B cell (primary cell): Measurements from ENCODE around the gene RPL13A. TPM values are rescaled to one million over a fixed set of nuclear protein-coding genes. Genes with fewer than 3 reads are reported as not detected.

Experiments
- ATAC-seq: fragments of 200-7000 bp; cut with Tn5 transposase; one replicate; pipeline ENCODE4 v1.10.0; 2021; ENCODE audit warnings: low read depth, mild to moderate bottlenecking, moderate number of reproducible peaks, moderate library complexity
- CTCF ChIA-PET: fragments of 350-600 bp; sonication (Branson Sonifier 250); formaldehyde crosslinking; loops from one replicate; lab custom pipeline; 2021; ENCODE audit warnings: antibody characterized with exemption, inconsistent platforms; lab: Charles Lee
- POLR2A ChIA-PET: fragments of 350-600 bp; sonication (Branson Sonifier 250); formaldehyde crosslinking; loops from one replicate; lab custom pipeline; 2021; ENCODE audit warnings: antibody characterized with exemption; lab: Charles Lee
- DNase-seq: peaks from one replicate; pipeline ENCODE4 v3.0.0; 2013
- H2AFZ ChIP-seq: 2 replicates; pipeline ENCODE4 v1.6.1; 2012; ENCODE audit warnings: mild to moderate bottlenecking, low read depth, low read length; ENCODE audit not compliant: insufficient read depth, poor library complexity, severe bottlenecking
- H3K27ac ChIP-seq, 2 donors: 1 replicate in 1 of 2; 2 replicates in 1 of 2; pipeline ENCODE4 v1.5.1; 2012 to 2013; ENCODE audit warnings: low read length in 2 of 2, mild to moderate bottlenecking in 2 of 2, moderate library complexity in 1 of 2
- H3K27me3 ChIP-seq, 4 experiments: fragments of 200-600 bp in 1 of 4; sonication (generic) in 1 of 4; replicated peaks in 1 of 4; 1 replicate in 2 of 4; 2 replicates in 2 of 4; pipeline versions ENCODE4 v1.6.1 to v1.7.0; 2013 to 2016; ENCODE audit warnings: low read length in 3 of 4, mild to moderate bottlenecking in 2 of 4, mixed read lengths in 1 of 4, moderate library complexity in 1 of 4; ENCODE audit not compliant: insufficient read depth in 4 of 4, control insufficient read depth in 3 of 4; ENCODE audit errors: control extremely low read depth in 1 of 4
- H3K36me3 ChIP-seq, 2 experiments: replicated peaks in 1 of 2; 1 replicate in 1 of 2; 2 replicates in 1 of 2; pipeline versions ENCODE4 v1.6.1 to v1.7.1; 2013; ENCODE audit warnings: low read length in 1 of 2; ENCODE audit not compliant: insufficient read depth in 2 of 2, control insufficient read depth in 1 of 2; ENCODE audit errors: control extremely low read depth in 1 of 2, extremely low read depth in 1 of 2
- H3K4me1 ChIP-seq, 2 donors: fragments of 200-600 bp in 1 of 2; sonication (generic) in 1 of 2; 1 replicate in 1 of 2; 2 replicates in 1 of 2; pipeline versions ENCODE4 v1.5.1 to v1.6.1; 2013 to 2017; ENCODE audit warnings: low read length in 2 of 2; ENCODE audit not compliant: control insufficient read depth in 2 of 2, insufficient read depth in 2 of 2
- H3K4me2 ChIP-seq: replicated peaks from 2 replicates; pipeline ENCODE3; 2012; ENCODE audit warnings: mild to moderate bottlenecking, low read depth, low read length; ENCODE audit not compliant: poor library complexity, severe bottlenecking
- H3K4me3 ChIP-seq, 5 experiments: fragments of 200-600 bp in 1 of 5; sonication (generic) in 1 of 5; 1 replicate in 3 of 5; 2 replicates in 2 of 5; pipeline versions ENCODE4 v1.5.1 to v1.7.0; 2011 to 2016; ENCODE audit warnings: low read length in 4 of 5, mild to moderate bottlenecking in 4 of 5, low read depth in 2 of 5, control low read depth in 1 of 5, moderate library complexity in 1 of 5; ENCODE audit not compliant: insufficient read depth in 1 of 5; ENCODE audit errors: control extremely low read depth in 1 of 5, extremely low read depth in 1 of 5
- H3K79me2 ChIP-seq: fragments of 200-600 bp; sonication (generic); one replicate; pipeline ENCODE4 v1.6.0; 2016; ENCODE audit warnings: low read length; ENCODE audit not compliant: control insufficient read depth, insufficient read depth
- H3K9ac ChIP-seq: fragments of 200-600 bp; sonication (generic); 2 replicates; pipeline ENCODE4 v1.6.1; 2017; ENCODE audit warnings: mild to moderate bottlenecking, low read length, moderate library complexity
- H3K9me3 ChIP-seq, 3 donors: one replicate each; pipeline versions ENCODE4 v1.6.1 to v1.7.1; 2013; ENCODE audit warnings: low read length in 2 of 3; ENCODE audit not compliant: control insufficient read depth in 2 of 3, insufficient read depth in 1 of 3; ENCODE audit errors: control extremely low read depth in 1 of 3
- H4K20me1 ChIP-seq: 2 replicates; pipeline ENCODE4 v1.6.0; 2012; ENCODE audit warnings: mild to moderate bottlenecking, low read length; ENCODE audit not compliant: insufficient read depth, control insufficient read depth, poor library complexity, severe bottlenecking
- H3K27ac Mint-ChIP-seq: one replicate; pipeline ENCODE4 v1.8.0; 2021; ENCODE audit warnings: mixed read lengths
- H3K27me3 Mint-ChIP-seq: one replicate; pipeline ENCODE4 v1.8.0; 2021; ENCODE audit warnings: mixed read lengths
- H3K4me1 Mint-ChIP-seq: one replicate; pipeline ENCODE4 v1.8.0; 2021; ENCODE audit warnings: mixed read lengths
- H3K4me3 Mint-ChIP-seq: one replicate; pipeline ENCODE4 v1.8.0; 2021; ENCODE audit warnings: mixed read lengths
- H3K9me3 Mint-ChIP-seq: one replicate; pipeline ENCODE4 v1.8.0; 2022; ENCODE audit warnings: mixed read lengths; ENCODE audit not compliant: insufficient read depth
- EZH2 ChIP-seq: IDR thresholded peaks from 2 replicates; pipeline ENCODE4 v1.6.1; 2012; ENCODE audit warnings: borderline replicate concordance, low read depth, mild to moderate bottlenecking, moderate library complexity, low read length; ENCODE audit not compliant: insufficient read depth, poor library complexity, severe bottlenecking
- WGBS: methylation state at CpG from one replicate; pipeline ENCODE4 v1.1.5; 2013; ENCODE audit warnings: missing lambda C conversion rate; ENCODE audit not compliant: insufficient coverage; 5-methylcytosine and 5-hydroxymethylcytosine counted together
- intact Hi-C: fragments of 100-400 bp; cut with micrococcal nuclease; formaldehyde crosslinking; loops from one replicate; pipeline ENCODE4 v1.10.0; 2022
- polyA plus RNA-seq: library from polyadenylated mRNA; depleted of rRNA; stranded (reverse); fragments of >200 nt; gene quantifications from 2 replicates; pipeline ENCODE4 v1.2.3, GENCODE V29; 2012
- total RNA-seq, 2 donors: library from RNA; stranded (reverse); fragments of 120-200 nt in 1 of 2; gene quantifications; 1 replicate in 1 of 2; 2 replicates in 1 of 2; pipeline versions ENCODE4 v1.2.3 to v1.2.4, GENCODE V29; 2013 to 2022
- TF ChIP-seq, protein P1 (sequence below): fragments of 200-600 bp; IDR thresholded peaks from one replicate; pipeline ENCODE4 v1.8.0; 2022; ENCODE audit warnings: antibody characterized with exemption, mild to moderate bottlenecking

The RPL13A gene
- total and polyA plus RNA-seq, 2 donors (not counting 1 experiment from before 2014, with no cell fraction given), result 5,457 to 6,298 TPM

DNA sequence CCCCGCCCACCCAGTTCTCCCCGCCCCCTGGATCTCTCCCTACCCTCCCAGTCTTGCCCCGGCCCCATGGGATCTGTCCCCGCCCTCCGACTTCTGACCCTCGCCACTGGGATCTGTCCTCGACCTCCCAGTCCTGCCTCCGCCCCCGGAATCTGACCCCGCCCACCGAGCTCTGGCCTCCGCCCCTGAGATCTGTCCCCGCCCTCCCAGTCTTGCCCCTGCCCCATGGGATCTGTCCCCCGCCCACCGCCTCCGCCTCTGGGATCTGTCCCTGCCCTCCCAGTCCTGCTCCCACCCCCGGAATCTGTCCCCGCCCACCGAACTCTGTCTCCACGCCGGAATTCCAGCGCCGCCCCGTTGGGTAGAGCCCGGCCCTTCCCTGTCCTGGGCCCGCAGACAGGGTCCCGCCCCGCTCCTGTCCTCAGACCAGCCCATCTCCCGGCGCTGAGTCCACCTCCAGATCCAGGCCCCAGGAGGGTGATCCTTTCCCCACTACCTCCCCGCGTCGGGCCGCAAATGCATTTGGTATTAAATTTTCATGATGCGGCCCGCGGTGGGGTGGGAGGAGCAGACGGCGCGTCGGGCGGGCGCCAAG lies 44.5 kb upstream of the RPL13A start:
- ATAC-seq (peak; percentile 28), DNase-seq (no peak)
- CTCF ChIA-PET, result interaction anchor here (0.6 to 5.1 kb wide), 16 partner anchors 9 to 220 kb away, joined by 3 to 70 read pairs (median 4); partner anchors contain the start of genes CD37, FLT3LG and PIH1D1
- H3K36me3 ChIP-seq, result peaks cover 0 to 19% of the 10 kb centered on the region in 2 experiments
- no peaks in the 10 kb centered on the region for H3K9me3 Mint-ChIP-seq
- peaks cover 18 to 31% of the 10 kb centered on the region in 2 donors for H3K4me1 ChIP-seq
- H3K27me3 Mint-ChIP-seq, result peaks cover 44% of the 10 kb centered on the region
- H3K27ac Mint-ChIP-seq, result peak overlapping the region; percentile 95
- under 1% methylated on average over 40 of the region's 43 CpGs for WGBS
- H3K27me3 ChIP-seq, result peaks cover 2 to 46% (median 38%) of the 10 kb centered on the region in 4 experiments
- H3K4me1 Mint-ChIP-seq, result peaks cover 31% of the 10 kb centered on the region
- peak overlapping the region; percentile 99 for H3K4me2 ChIP-seq
- H2AFZ ChIP-seq, result peak overlapping the region; percentile 97
- H4K20me1 ChIP-seq, result peaks cover 9% of the 10 kb centered on the region
- H3K27ac ChIP-seq, result peak overlapping the region in 1 of 2 donors; percentile 72
- H3K4me3 Mint-ChIP-seq, result peak overlapping the region; percentile 93
- H3K4me3 ChIP-seq, result peak overlapping the region; percentile 12 to 80 (median 71)
- TF ChIP-seq EZH2, result no peak
- TF ChIP-seq, protein P1, sequence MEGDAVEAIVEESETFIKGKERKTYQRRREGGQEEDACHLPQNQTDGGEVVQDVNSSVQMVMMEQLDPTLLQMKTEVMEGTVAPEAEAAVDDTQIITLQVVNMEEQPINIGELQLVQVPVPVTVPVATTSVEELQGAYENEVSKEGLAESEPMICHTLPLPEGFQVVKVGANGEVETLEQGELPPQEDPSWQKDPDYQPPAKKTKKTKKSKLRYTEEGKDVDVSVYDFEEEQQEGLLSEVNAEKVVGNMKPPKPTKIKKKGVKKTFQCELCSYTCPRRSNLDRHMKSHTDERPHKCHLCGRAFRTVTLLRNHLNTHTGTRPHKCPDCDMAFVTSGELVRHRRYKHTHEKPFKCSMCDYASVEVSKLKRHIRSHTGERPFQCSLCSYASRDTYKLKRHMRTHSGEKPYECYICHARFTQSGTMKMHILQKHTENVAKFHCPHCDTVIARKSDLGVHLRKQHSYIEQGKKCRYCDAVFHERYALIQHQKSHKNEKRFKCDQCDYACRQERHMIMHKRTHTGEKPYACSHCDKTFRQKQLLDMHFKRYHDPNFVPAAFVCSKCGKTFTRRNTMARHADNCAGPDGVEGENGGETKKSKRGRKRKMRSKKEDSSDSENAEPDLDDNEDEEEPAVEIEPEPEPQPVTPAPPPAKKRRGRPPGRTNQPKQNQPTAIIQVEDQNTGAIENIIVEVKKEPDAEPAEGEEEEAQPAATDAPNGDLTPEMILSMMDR, result no peak
- peaks cover 0 to 14% (median 0%) of the 10 kb centered on the region in 3 donors for H3K9me3 ChIP-seq
- H3K9ac ChIP-seq, result peak overlapping the region; percentile 89
- POLR2A ChIA-PET, result interaction anchor here (0.6 to 2.3 kb wide), 7 partner anchors 26 to 138 kb away, joined by 4 to 20 read pairs (median 7); partner anchors contain the start of gene CD37
- intact Hi-C loops, result loop anchor here (1.0 to 2.0 kb wide), 7 partner anchors 8 to 177 kb away; partner anchors contain the start of genes PIH1D1 and RPS11
- no peaks in the 10 kb centered on the region for H3K79me2 ChIP-seq
